ENCODE data around the gene PUM2. TPM values are rescaled to one million over a fixed set of nuclear protein-coding genes. Genes with fewer than 3 reads are reported as not detected.
A peak's percentile ranks its signal among the peaks of the same experiment; 100 is the strongest.
"Not testable (repeated sequence)": the region's sequence is repeated elsewhere in the genome, so short reads cannot be mapped to it uniquely, and the experiment has no call there.

PUM2 gene
- total RNA-seq, 1 donor from 2014 or later = 110 TPM

GRCh38 chr2:20288642-20289340, 61.9 kb downstream of the PUM2 start:
- no peak for DNase-seq

- DNase-seq = peak; percentile 94
Observed at GRCh38 chr2:20282916-20283592, 67.6 kb downstream of the PUM2 start.

GRCh38 chr2:20281876-20282275, 68.8 kb downstream of the PUM2 start:
- peak; percentile 77 for DNase-seq

GRCh38 chr2:20273042-20273441, 77.6 kb downstream of the PUM2 start:
- DNase-seq = no peak

GRCh38 chr2:20268317-20268716, 82.3 kb downstream of the PUM2 start:
- DNase-seq = not testable (repeated sequence)

GRCh38 chr2:20267529-20267928, 83.1 kb downstream of the PUM2 start:
- DNase-seq = no peak

GRCh38 chr2:20264629-20265028, 86.0 kb downstream of the PUM2 start:
- no peak for DNase-seq

- DNase-seq = no peak
Observed at GRCh38 chr2:20257411-20257810, 93.2 kb downstream of the PUM2 start.

GRCh38 chr2:20254731-20255130, 95.9 kb downstream of the PUM2 start:
- DNase-seq = no peak

- DNase-seq = no peak
Observed at GRCh38 chr2:20250436-20250835, 100.2 kb downstream of the PUM2 start.

GRCh38 chr2:20249170-20249569, 101.5 kb downstream of the PUM2 start:
- DNase-seq = no peak

GRCh38 chr2:20247084-20247483, 103.6 kb downstream of the PUM2 start:
- DNase-seq = no peak

GRCh38 chr2:20243637-20244036, 107.0 kb downstream of the PUM2 start:
- DNase-seq = not testable (repeated sequence)

- no peak for DNase-seq
Observed at GRCh38 chr2:20242727-20243377, 107.8 kb downstream of the PUM2 start.

GRCh38 chr2:20241973-20242726, 108.5 kb downstream of the PUM2 start:
- DNase-seq = no peak

- DNase-seq = not testable (repeated sequence)
Observed at GRCh38 chr2:20240291-20240690, 110.4 kb downstream of the PUM2 start.

GRCh38 chr2:20236496-20236895, 114.1 kb downstream of the PUM2 start:
- no peak for DNase-seq

GRCh38 chr2:20235655-20236305, 114.9 kb downstream of the PUM2 start:
- DNase-seq = no peak

GRCh38 chr2:20234597-20234996, 116.0 kb downstream of the PUM2 start:
- DNase-seq = not testable (repeated sequence)

GRCh38 chr2:20232837-20233207, 117.8 kb downstream of the PUM2 start:
- DNase-seq = no peak

- no peak for DNase-seq
Observed at GRCh38 chr2:20231598-20232026, 119.0 kb downstream of the PUM2 start.

- DNase-seq = no peak
Observed at GRCh38 chr2:20231159-20231558, 119.5 kb downstream of the PUM2 start.
